GM18867 (cell line): Measurements from ENCODE around the gene IGBP1.
"Not testable (repeated sequence)": the region's sequence is repeated elsewhere in the genome, so short reads cannot be mapped to it uniquely, and the experiment has no call there.

ENCODE experiments used
- ATAC-seq: cut with Tn5 transposase; IDR thresholded peaks from one replicate; pipeline ENCODE4 v1.9.1; 2021; ENCODE audit warnings: mild to moderate bottlenecking, moderate library complexity; ENCODE audit not compliant: unreplicated experiment

IGBP1 gene

GRCh38 chrX:70133303-70134115 is at the start of gene IGBP1:
IGBP1 (plus strand) TSS chrX:70133447; CDS start chrX:70133948, 501 bp downstream.
- ATAC-seq = peak; percentile 92

DNA sequence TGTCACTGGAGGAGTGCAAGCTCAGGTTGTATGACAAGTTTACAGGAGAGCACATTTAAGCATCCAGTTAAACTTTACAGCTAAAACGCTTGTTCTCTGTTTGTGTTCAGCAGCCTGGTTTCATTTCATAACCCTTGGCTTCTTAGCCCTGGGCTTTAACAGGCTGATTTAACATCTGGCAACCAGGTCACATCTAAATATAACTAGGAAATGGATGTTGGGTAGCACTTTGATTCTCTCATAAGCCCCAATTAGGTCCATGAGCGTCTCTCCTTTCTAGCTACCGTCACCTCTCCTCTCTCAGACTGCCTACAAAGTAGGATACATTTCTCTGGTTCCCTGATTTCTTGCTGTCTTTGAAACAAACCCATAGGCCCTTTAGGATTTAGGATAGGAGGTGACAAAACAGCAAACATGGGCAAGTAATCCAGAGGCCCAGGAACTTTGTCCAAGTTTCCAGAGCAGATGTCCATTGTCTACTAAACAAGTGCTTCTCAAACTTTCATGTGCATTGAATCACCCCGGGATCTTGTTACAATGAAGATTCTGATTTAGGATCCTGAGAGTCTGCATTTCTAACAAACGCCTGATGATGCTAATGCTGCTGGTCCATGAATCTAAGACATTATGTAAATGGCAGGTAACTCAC is 48.5 kb upstream of the IGBP1 start:
- ATAC-seq = no peak

- ATAC-seq = no peak
These were observed 45.2 kb upstream of the IGBP1 start for GRCh38 chrX:70087857-70088630.

GRCh38 chrX:70088751-70089150 is 44.5 kb upstream of the IGBP1 start:
- no peak for ATAC-seq

DNA sequence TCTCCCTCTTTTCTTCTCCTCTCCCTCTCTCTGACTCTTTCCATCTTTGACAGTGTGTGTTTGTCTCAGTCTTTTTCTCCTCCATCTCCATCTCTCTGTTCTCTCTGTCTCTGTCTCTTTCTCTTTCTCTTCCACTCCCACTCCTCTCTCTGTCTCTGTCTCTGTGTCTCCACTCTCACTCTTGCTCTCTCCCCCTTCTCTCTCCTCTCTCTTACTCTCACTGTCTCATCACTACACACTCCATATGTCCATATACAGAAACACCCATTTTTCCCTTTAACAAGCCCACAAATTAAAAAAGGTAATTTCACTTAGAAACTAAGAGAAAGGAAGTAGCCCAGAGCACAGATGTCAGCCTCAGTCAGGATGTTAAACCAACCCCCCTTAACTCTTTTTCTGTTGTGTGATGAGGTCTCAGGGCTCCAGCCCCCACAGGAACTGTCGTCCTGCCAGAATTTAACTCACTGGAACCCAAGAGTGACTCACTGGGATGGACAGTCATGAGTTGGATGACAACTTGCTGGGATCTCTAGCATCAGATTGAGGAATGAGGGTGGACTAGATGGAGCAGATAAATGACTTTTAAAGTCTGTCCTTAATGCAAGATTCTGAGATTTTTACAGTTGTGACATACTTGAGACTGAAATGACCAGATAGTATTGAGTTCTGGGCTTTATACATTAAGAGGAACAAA is 43.5 kb upstream of the IGBP1 start:
- no peak for ATAC-seq

DNA sequence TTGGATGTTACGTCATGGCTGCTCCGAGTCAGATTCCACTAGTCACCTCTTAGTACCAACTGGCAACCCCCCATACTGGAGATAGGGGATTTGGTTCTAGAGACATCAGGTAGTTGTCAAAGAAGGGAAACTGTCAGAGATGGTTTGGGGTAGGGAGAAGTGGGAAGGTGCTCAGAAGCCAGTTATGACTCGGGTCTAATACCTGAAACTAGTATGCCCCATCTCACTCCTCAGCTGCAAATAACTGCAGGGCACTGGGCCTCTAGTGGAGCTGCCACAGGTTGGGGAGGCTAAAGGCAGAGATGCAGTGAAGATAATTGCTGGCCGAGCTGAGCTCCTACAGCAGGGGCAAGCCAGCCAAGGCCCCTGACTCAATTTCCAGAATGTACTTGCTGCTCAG is 41.0 kb upstream of the IGBP1 start:
- no peak for ATAC-seq

DNA sequence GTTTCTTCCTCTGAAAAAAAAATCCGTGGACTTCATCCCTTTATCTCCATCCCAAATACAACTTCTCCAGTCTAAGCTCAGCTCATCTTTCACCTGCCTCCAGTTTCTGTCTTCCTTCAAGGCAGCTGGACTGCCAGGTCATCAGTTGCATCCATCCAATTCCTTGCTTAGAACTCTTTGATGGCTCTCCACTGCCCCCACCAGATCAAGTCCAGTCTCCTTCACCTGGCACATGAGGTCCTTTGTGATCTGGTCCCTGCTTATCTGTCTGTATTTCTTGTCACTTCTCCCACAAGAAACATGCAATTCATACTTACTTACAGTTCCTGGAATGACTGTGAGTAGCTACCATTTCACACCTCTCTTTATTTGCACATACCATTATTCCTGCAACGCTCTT is 37.2 kb upstream of the IGBP1 start:
- ATAC-seq = no peak

DNA sequence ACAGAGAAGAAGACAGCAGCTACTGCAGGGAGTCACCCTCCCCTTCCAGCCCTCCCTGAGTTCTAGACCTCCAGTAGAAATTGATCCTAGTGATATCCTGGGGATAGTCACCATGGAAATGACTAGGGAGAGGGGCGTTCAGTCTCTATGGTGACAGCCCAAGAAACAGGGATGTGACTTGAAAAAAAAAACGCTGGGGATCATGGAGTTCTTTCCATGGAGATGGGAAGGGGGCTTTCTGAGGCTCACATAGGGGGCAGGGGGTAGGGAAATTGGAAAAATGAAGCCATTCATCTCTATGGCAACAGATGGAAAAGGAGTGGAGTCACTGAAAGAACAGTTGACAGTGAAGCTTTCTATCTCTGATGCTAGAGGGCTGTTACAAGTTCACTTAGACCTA is 28.0 kb upstream of the IGBP1 start:
- ATAC-seq = no peak

- not testable (repeated sequence) for ATAC-seq
These were observed 21.7 kb upstream of the IGBP1 start for GRCh38 chrX:70111436-70112026.

- ATAC-seq = no peak
These were observed 15.5 kb upstream of the IGBP1 start for GRCh38 chrX:70117738-70118137.

DNA sequence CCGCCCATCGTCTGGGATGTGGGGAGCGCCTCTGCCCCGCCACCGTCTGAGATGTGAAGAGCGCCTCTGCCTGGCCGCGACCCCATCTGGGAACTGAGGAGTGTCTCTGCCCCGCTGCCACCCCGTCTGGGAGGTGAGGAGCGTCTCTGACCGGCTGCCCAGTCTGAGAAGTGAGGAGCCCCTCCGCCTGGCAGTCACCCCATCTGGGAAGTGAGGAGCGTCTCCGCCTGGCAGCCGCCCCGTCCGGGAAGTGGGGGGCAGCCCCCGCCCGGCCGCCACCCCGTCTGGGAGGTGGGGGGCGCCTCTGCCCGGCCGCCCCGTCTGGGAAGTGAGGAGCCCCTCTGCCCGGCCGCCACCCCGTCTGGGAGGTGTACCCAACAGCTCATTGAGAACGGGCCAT is 10.2 kb upstream of the IGBP1 start:
- ATAC-seq = not testable (repeated sequence)

DNA sequence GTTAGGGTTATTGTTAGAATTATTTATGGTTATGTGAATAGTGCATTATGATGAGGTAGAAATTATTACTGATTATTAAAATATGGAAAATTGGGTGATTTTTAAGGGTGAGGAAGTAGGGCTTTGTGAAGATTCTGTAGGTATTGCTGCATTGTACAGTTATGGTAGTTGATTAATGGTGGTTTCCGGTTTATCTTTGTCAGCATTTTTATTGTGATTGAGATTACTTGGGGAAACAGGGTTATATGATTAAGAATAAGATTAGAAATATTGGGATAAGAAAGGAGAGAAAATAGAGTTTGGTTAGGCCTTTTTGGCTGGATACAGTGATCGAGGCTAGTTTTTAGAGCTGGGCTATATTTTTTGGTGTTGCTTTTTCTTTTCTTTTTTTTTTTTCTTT is 8.6 kb upstream of the IGBP1 start:
- no peak for ATAC-seq

DNA sequence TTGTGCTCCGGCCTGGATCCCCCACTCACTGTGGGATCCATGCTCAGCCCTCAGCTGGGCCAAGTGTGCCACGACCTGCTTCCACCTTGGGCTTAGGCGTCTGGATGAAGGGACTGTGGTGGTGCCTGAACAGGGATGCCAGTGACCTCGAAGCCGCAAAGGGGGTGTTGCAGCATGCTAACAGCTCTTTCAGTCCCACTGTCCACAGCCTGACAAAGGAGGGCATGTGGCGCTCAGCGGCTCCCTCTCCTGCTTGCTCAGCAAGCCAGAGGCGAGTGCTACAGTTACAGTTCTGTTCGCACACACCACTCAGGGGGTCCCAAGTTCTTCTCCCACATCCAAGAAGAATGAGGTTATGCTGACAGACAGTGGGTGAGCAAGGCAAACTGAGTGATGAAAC is 5.2 kb upstream of the IGBP1 start:
- ATAC-seq = no peak

GRCh38 chrX:70129816-70130215 is 3.4 kb upstream of the IGBP1 start:
- no peak for ATAC-seq

DNA sequence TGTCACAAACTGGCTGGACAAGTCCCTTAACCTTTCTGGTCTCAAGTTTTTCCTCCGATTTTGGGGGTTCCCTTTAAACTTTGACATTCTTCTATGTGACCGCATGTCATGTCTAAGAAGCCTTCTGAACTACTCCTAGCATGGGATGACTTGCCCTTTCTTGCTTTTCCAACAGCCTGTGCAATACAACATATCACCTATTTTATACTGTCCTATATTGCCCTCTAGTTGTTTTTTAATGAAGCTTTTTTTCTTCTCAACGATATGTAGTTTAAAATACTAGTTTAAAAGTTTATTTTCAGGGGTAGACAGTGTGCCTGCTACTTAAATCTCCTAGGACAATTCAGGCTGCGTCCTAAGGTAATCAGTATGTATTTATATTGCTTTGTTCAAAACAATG is 1.0 kb upstream of the IGBP1 start:
- no peak for ATAC-seq

- no peak for ATAC-seq
These were observed 357 bp upstream of the IGBP1 start for GRCh38 chrX:70132877-70133302.

- ATAC-seq = peak; percentile 24
These were observed 850 bp downstream of the IGBP1 start for GRCh38 chrX:70134116-70134477.

- ATAC-seq = no peak
These were observed 5.4 kb downstream of the IGBP1 start for GRCh38 chrX:70138622-70139021.

DNA sequence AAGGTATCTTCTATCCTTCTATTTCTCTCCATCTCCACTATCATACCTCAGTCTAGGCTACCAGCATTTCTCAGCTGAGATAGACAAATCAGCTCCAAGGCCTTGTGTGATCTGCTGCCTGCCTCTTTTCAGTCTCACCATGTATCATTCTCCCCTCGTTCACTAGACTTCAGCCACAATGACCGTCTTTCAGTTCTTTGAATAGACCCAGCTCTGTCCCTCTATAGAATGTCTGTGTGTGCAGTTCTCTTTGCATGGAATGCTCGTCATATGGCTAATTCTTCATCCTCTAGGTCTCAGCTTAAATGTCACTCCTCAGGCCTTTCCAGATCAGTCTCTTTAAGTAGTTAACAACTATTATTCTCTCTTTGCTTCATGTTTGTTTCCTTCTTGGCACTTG is 6.5 kb downstream of the IGBP1 start:
- no peak for ATAC-seq

DNA sequence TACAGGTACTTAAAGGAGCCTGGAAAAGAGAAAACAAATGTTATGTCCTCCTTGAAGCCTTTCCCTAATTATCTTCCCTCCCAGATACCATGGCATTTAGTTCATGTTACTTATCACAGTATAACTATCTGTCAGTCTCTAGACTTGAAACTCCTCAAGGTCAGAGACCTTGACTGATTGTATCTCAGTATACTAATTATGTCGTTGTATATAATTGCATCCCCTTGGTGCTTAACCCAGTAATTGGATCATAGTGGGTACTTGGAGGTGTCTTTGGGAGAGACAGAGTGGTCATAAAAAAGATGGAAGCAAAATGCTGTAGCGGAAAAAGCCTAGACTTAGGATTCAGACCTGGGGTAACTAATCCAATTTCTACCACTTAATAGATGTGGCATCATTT is 8.1 kb downstream of the IGBP1 start:
- no peak for ATAC-seq
